ENCODE measurements around the gene CNBD2. TPM values are rescaled to one million over a fixed set of nuclear protein-coding genes. Genes with fewer than 3 reads are reported as not detected.

Gene CNBD2
- total RNA-seq, 4 donors from 2014 or later, result 2.0 to 6.3 (median 4.1) TPM

- DNase-seq (ENCODE audit: low spot score) (no peak), ATAC-seq (ENCODE audit: low FRiP score) (no peak)
- no peak for TF ChIP-seq CTCF (IDR thresholded peaks at IDR 0.05)
Observed at GRCh38 chr20:36028106-36028808, 59.9 kb downstream of the CNBD2 start.

GRCh38 chr20:36030149-36030548 is 61.8 kb downstream of the CNBD2 start:
- DNase-seq (ENCODE audit: low spot score), result no peak
- no peak for ATAC-seq (ENCODE audit: low FRiP score)

GRCh38 chr20:36031806-36032205 is 63.4 kb downstream of the CNBD2 start:
- no peak for TF ChIP-seq CTCF (IDR thresholded peaks at IDR 0.05)
- no peak for ATAC-seq (ENCODE audit: low FRiP score)
- no peak for DNase-seq (ENCODE audit: low spot score)

More at GRCh38 chr20:36030149-36030548, 61.8 kb downstream of the CNBD2 start:
- no peak for TF ChIP-seq CTCF (IDR thresholded peaks at IDR 0.05)

- no peak for TF ChIP-seq CTCF (IDR thresholded peaks at IDR 0.05)
- ATAC-seq (ENCODE audit: low FRiP score) (no peak), DNase-seq (ENCODE audit: low spot score) (no peak)
Observed at GRCh38 chr20:36034875-36035274, 66.5 kb downstream of the CNBD2 start.

GRCh38 chr20:36035745-36036144 is 67.4 kb downstream of the CNBD2 start:
- no peak for TF ChIP-seq CTCF (IDR thresholded peaks at IDR 0.05)
- ATAC-seq (ENCODE audit: low FRiP score) (no peak), DNase-seq (ENCODE audit: low spot score) (no peak)

GRCh38 chr20:36036688-36037087 is 68.3 kb downstream of the CNBD2 start:
- DNase-seq (ENCODE audit: low spot score), result no peak
- no peak for ATAC-seq (ENCODE audit: low FRiP score)
- no peak for TF ChIP-seq CTCF (IDR thresholded peaks at IDR 0.05)

- DNase-seq (ENCODE audit: low spot score), result no peak
- no peak for TF ChIP-seq CTCF (IDR thresholded peaks at IDR 0.05)
- no peak for ATAC-seq (ENCODE audit: low FRiP score)
Observed at GRCh38 chr20:36040571-36040970, 72.2 kb downstream of the CNBD2 start.

Measured in omental fat pad (tissue), 4 donors.